ENCODE data around the gene ENPP4. TPM values are rescaled to one million over a fixed set of nuclear protein-coding genes. Genes with fewer than 3 reads are reported as not detected.
"Not testable (repeated sequence)": the region's sequence is repeated elsewhere in the genome, so short reads cannot be mapped to it uniquely, and the experiment has no call there.

Gene ENPP4
- total RNA-seq, 1 donor from 2014 or later: 18.0 TPM

GRCh38 chr6:46130666-46131065 is 877 bp downstream of the ENPP4 start:
- no peak for DNase-seq (ENCODE audit: low spot score)

DNA sequence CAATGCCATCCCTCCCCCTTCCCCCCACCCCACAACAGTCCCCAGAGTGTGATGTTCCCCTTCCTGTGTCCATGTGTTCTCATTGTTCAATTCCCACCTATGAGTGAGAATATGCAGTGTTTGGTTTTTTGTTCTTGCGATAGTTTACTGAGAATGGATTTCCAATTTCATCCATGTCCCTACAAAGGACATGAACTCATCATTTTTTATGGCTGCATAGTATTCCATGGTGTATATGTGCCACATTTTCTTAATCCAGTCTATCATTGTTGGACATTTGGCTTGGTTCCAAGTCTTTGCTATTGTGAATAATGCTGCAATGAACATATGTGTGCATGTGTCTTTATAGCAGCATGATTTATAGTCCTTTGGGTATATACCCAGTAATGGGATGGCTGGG is 1.5 kb downstream of the ENPP4 start:
- not testable (repeated sequence) for DNase-seq (ENCODE audit: low spot score)

DNA sequence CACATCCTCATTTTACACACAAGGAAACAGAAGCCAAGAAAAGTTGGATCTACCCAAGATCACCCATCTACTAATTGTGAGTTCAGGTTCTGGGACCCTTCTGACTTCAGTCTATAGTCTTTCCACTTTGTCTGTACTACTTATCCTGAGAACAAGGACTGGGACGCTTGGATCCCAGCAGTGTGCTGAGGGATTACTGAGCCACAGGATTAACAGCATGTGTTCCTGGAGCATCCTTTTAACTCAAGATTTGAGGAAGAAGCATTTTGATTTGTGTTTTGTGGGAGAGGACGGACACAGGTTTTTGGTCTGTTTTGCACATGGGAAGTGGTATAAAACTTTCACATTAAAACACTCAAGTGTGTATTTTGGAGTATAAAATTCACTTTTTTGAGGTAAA is 4.4 kb downstream of the ENPP4 start:
- DNase-seq (ENCODE audit: low spot score): no peak

- no peak for DNase-seq (ENCODE audit: low spot score)
These were observed 5.4 kb downstream of the ENPP4 start for GRCh38 chr6:46135176-46135575.

DNA sequence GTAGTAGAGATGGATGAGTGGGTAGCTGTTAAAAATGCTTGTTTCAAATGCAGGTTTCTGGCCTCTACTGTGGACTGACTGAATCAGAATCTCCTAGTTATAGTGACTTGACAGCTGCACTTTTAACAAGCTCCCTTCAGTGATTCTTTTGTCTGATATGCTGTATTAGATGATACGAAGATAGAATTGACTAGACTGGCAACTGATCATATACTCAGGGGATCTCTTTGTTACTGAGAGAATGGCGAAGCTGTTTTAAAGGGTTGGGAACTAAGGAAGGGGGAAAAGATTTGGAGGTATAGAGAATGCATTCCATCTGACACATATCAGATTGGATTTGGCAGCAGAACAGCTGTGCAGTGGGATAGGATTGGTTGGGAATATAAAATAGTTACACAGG is 7.0 kb downstream of the ENPP4 start:
- no peak for DNase-seq (ENCODE audit: low spot score)

GRCh38 chr6:46137387-46137786 is 7.6 kb downstream of the ENPP4 start:
- no peak for DNase-seq (ENCODE audit: low spot score)

- DNase-seq (ENCODE audit: low spot score): no peak
These were observed 8.5 kb downstream of the ENPP4 start for GRCh38 chr6:46138281-46138680.

DNA sequence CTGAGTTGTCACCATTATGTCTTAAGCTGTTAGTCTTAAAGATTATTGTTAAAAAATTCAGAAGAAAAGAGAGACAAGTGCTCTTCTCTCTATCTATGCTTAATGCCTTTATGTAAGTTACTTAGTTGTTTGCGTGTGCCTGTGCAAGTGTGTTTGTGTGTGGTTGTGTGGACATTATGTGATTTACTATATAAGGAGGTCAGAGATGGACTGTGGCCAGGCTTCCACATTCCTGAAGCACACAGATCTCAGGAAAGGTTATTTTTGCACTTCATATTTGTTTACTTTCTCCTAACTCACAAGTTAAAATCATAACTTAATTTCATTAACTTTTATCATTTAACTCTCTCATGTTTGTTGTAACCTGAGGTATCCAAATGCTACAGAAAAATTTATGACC is 14.5 kb downstream of the ENPP4 start:
- DNase-seq (ENCODE audit: low spot score): no peak

GRCh38 chr6:46149066-46149465 is 19.3 kb downstream of the ENPP4 start:
- not testable (repeated sequence) for DNase-seq (ENCODE audit: low spot score)

GRCh38 chr6:46156701-46157100 is 26.9 kb downstream of the ENPP4 start:
- DNase-seq (ENCODE audit: low spot score): no peak

DNA sequence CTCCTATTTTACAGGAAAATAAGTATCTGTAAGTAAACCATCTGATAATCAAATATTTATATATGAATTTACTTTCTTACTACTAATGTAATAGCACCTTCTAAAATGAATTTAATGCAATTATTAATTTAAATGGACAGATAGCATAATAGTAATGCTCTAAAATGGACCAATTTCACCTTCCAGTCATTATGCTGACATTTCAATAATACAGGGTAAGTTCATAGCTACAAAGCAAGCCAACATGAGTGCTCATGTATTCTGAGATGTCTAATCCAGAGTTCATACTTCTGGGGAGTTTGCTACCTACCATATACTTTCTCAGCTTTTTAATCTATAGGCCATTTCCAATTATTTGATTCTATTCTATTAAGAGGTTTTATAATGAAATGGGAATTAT is 29.4 kb downstream of the ENPP4 start:
- no peak for DNase-seq (ENCODE audit: low spot score)

DNA sequence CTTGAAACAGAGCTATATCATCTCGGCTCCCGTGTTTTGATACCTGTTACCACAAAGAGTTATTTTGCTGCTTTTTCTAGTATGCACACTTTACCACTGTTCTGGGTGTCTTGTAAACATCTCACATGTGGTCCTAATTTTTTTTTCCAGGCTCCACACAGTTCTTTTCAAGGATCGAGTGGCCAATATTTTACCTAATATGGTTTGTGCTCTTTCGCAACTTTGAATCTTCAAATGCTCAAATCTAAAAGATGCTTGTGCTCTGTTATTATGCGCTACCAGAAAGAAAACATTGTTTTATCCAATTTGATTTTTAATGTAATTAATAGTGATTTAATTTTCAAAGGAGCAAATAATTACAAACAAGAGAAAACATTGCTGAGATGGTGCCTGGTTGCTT is 30.3 kb downstream of the ENPP4 start:
- DNase-seq (ENCODE audit: low spot score): no peak

GRCh38 chr6:46170357-46171289 is 40.8 kb downstream of the ENPP4 start, which contains the start of gene ENPP5:
Gene ENPP5, minus strand, starts transcription at chr6:46170980. Its CDS starts 2,718 bp downstream, at chr6:46168262.
- peak; percentile 91 for DNase-seq (ENCODE audit: low spot score)

DNA sequence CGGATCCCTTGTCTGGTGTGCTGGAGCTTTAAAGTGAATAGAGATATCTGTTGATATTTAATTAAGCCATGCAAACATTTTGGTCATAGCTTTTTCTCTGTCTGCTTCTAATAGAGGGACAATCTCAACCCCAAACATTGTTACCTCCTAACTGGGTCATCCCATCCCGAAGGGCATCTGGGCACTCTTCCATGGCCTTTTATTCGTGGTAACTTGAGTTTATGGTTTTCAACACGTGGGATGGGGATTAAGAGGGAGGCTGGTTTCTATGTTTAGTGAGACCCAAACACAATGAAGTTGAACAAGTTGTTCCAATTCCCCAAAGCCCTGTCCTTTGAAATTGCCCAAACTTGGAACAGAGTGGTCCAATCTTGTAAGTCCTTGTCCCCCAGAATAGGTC is 42.4 kb downstream of the ENPP4 start:
- DNase-seq (ENCODE audit: low spot score): no peak

GRCh38 chr6:46174904-46175303 is 45.1 kb downstream of the ENPP4 start:
- no peak for DNase-seq (ENCODE audit: low spot score)

GRCh38 chr6:46175446-46175845 is 45.7 kb downstream of the ENPP4 start:
- DNase-seq (ENCODE audit: low spot score): no peak

DNA sequence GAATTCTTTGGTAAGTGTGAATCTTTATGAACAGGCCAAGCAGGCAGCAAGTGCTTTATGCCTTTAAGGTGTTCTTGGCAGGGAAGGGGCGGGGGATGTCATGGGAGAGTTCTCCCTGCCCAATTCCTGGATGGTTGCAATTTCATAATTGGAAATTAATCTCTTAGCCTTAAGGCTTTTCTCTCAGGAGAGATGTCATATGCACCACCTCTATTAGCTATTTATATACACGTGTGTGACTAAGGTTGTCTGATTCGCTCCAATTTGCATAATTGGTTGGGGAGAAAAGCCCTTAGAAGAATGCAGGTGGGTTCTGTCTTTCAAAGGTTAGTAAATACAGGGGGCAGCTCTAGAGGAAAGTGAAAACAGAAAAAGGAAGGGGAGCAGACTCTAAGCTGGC is 46.2 kb downstream of the ENPP4 start:
- no peak for DNase-seq (ENCODE audit: low spot score)

DNA sequence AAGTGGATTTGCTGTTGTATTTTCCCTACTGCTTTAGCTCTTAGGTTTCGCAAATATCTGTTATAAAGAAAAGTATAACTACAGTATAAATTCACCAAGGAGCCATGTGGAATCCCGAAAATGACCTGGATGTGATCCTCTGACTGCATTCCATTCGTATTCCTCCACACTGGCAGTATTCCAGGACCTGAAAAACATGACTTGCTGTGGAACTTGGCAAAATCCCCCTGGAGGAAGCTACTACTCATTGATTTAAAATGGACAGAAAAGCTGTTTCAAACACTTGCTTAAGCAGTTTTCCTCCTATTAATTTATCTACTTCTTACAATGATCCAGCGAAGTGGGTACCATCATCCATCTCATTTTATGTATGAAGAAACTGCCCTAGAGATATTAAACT is 54.3 kb downstream of the ENPP4 start:
- no peak for DNase-seq (ENCODE audit: low spot score)

DNA sequence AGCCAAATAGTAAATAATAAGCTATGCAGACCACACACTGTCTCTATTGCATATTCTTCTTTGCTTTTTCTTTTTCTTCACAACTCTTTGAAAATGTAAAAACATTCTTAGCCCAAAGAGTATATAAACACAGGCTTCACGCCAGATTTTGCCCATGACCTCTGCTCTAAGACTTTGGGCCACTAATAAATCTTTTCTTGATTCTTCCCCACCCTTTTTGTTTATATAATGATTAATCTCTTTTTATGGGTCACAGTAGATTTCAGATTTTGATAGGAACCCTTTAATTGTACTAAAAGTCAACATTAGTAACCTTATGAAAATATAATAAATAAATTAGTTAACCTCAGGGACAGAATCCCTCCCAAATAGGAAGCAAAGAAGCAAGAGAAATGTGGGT is 56.8 kb downstream of the ENPP4 start:
- DNase-seq (ENCODE audit: low spot score): no peak

DNA sequence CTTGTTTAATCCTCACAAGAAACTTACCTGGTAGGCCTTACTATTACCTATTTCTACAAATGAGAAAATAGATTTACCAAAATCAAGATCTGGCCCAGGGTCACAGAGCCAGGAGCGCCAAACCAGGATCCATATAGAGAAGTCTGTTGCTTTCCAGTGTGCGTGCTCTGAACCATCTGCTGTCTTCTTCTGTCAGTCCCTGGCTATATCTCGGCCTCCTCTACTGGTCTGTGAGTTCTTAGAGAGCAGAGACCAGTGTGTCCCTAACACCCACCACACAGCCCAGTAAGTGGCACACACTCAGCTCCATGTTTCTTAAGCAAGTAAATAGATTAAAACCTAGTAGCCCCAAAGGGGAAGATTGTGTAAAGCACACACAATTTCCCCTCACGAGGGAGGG is 59.9 kb downstream of the ENPP4 start:
- DNase-seq (ENCODE audit: low spot score): no peak

- no peak for DNase-seq (ENCODE audit: low spot score)
These were observed 61.1 kb downstream of the ENPP4 start for GRCh38 chr6:46190889-46191288.

GRCh38 chr6:46191961-46192360 is 62.2 kb downstream of the ENPP4 start:
- DNase-seq (ENCODE audit: low spot score): no peak
